NCI-H187 treated with DMSO at 0.1 percent for 48 hours (cell line): ENCODE results near the gene SETD1A.

Source experiments
- DNase-seq: peaks from one replicate; lab custom pipeline; 2025; lab: John Stamatoyannopoulos, UW

SETD1A gene

GRCh38 chr16:30953511-30954124 lies 3.9 kb upstream of the SETD1A start:
- DNase-seq, result no peak

- DNase-seq, result no peak
These were observed 2.6 kb upstream of the SETD1A start for GRCh38 chr16:30954993-30955392.

GRCh38 chr16:30956601-30957455 lies 726 bp upstream of the SETD1A start:
- no peak for DNase-seq

GRCh38 chr16:30958175-30959079 lies 873 bp downstream of the SETD1A start:
- DNase-seq, result no peak

GRCh38 chr16:30961384-30961783 lies 3.8 kb downstream of the SETD1A start:
- no peak for DNase-seq

- no peak for DNase-seq
These were observed 6.5 kb downstream of the SETD1A start for GRCh38 chr16:30963925-30964511.

- no peak for DNase-seq
These were observed 7.1 kb downstream of the SETD1A start for GRCh38 chr16:30964574-30965226.

GRCh38 chr16:30965436-30965835 lies 7.9 kb downstream of the SETD1A start:
- no peak for DNase-seq

GRCh38 chr16:30966033-30966619 lies 8.6 kb downstream of the SETD1A start:
- no peak for DNase-seq

- DNase-seq, result no peak
These were observed 10.2 kb downstream of the SETD1A start for GRCh38 chr16:30967795-30968194.

- DNase-seq, result no peak
These were observed 11.8 kb downstream of the SETD1A start for GRCh38 chr16:30969246-30969842.

GRCh38 chr16:30971298-30971697 lies 13.7 kb downstream of the SETD1A start:
- no peak for DNase-seq

- DNase-seq, result no peak
These were observed 15.3 kb downstream of the SETD1A start for GRCh38 chr16:30972872-30973271.

- no peak for DNase-seq
These were observed 16.8 kb downstream of the SETD1A start for GRCh38 chr16:30974348-30974747.

GRCh38 chr16:30976486-30976885 lies 18.9 kb downstream of the SETD1A start:
- no peak for DNase-seq

GRCh38 chr16:30977502-30977901 lies 19.9 kb downstream of the SETD1A start:
- DNase-seq, result no peak

GRCh38 chr16:30979170-30980022 lies 21.8 kb downstream of the SETD1A start:
- no peak for DNase-seq

GRCh38 chr16:30980023-30980371 lies 22.4 kb downstream of the SETD1A start:
- DNase-seq, result no peak

- DNase-seq, result no peak
These were observed 22.9 kb downstream of the SETD1A start for GRCh38 chr16:30980434-30980833.

- no peak for DNase-seq
These were observed 23.4 kb downstream of the SETD1A start for GRCh38 chr16:30980959-30981358.
